Astrocyte (in vitro differentiated cells and primary cell): Measurements from ENCODE around the gene TEKT2. TPM values are rescaled to one million over a fixed set of nuclear protein-coding genes. Genes with fewer than 3 reads are reported as not detected.

ENCODE experiments used
- DNase-seq: peaks from one replicate; pipeline ENCODE4 v3.0.0-alpha.2; 2010; ENCODE audit warnings: low read depth
- FAIRE-seq: peaks from 2 replicates; lab custom pipeline; 2011; peaks lifted over from hg19 to GRCh38; lab: Jason Lieb, UNC
- H2AFZ ChIP-seq: 2 replicates; pipeline ENCODE4 v1.6.0; 2012; ENCODE audit warnings: low read depth, low read length, inconsistent platforms
- H3K27ac ChIP-seq: 2 replicates; pipeline ENCODE4 v1.5.1; 2011; ENCODE audit warnings: low read depth, low read length, inconsistent platforms
- H3K27me3 ChIP-seq: 2 replicates; pipeline ENCODE4 v1.6.0; 2011; ENCODE audit warnings: low read length, inconsistent platforms; ENCODE audit not compliant: insufficient read depth
- H3K36me3 ChIP-seq: 2 replicates; pipeline ENCODE4 v1.5.1; 2011; ENCODE audit warnings: low read length, inconsistent platforms; ENCODE audit not compliant: insufficient read depth
- H3K4me1 ChIP-seq: 2 replicates; pipeline ENCODE4 v1.5.1; 2011; ENCODE audit warnings: low read length, inconsistent platforms; ENCODE audit not compliant: insufficient read depth
- H3K4me2 ChIP-seq: 2 replicates; pipeline ENCODE4 v1.6.0; 2012; ENCODE audit warnings: low read length, inconsistent platforms
- H3K4me3 ChIP-seq: 2 replicates; pipeline ENCODE4 v1.5.1; 2011; ENCODE audit warnings: low read depth, mild to moderate bottlenecking, low read length, inconsistent platforms; ENCODE audit not compliant: insufficient read depth
- H3K79me2 ChIP-seq: 2 replicates; pipeline ENCODE4 v1.6.0; 2012; ENCODE audit warnings: mild to moderate bottlenecking, low read length, inconsistent platforms; ENCODE audit not compliant: insufficient read depth
- H3K9ac ChIP-seq: 2 replicates; pipeline ENCODE4 v1.6.0; 2012; ENCODE audit warnings: mild to moderate bottlenecking, low read length, inconsistent platforms
- H3K9me3 ChIP-seq: 2 replicates; pipeline ENCODE4 v1.5.1; 2012; ENCODE audit warnings: low read depth, mild to moderate bottlenecking, low read length, inconsistent platforms; ENCODE audit not compliant: insufficient read depth
- H4K20me1 ChIP-seq: 2 replicates; pipeline ENCODE4 v1.6.0; 2012; ENCODE audit warnings: low read length, inconsistent platforms; ENCODE audit not compliant: insufficient read depth
- H3K27ac Mint-ChIP-seq: one replicate; pipeline ENCODE4 v1.8.0; 2021; ENCODE audit warnings: mild to moderate bottlenecking, mixed read lengths; ENCODE audit not compliant: unreplicated experiment
- H3K27me3 Mint-ChIP-seq: one replicate; pipeline ENCODE4 v1.8.0; 2021; ENCODE audit warnings: low read depth, mixed read lengths; ENCODE audit not compliant: unreplicated experiment
- H3K36me3 Mint-ChIP-seq: one replicate; pipeline ENCODE4 v1.8.0; 2021; ENCODE audit warnings: low read depth, mixed read lengths; ENCODE audit not compliant: unreplicated experiment
- H3K4me1 Mint-ChIP-seq: one replicate; pipeline ENCODE4 v1.8.0; 2021; ENCODE audit warnings: low read depth, mixed read lengths; ENCODE audit not compliant: unreplicated experiment
- H3K4me3 Mint-ChIP-seq: one replicate; pipeline ENCODE4 v1.8.0; 2021; ENCODE audit warnings: mild to moderate bottlenecking, moderate library complexity, mixed read lengths; ENCODE audit not compliant: unreplicated experiment
- H3K9me3 Mint-ChIP-seq: one replicate; pipeline ENCODE4 v1.8.0; 2021; ENCODE audit warnings: mild to moderate bottlenecking, mixed read lengths; ENCODE audit not compliant: unreplicated experiment
- CTCF ChIP-seq: IDR thresholded peaks from 2 replicates; pipeline ENCODE4 v1.5.1; 2011; ENCODE audit warnings: low read depth, mild to moderate bottlenecking, inconsistent platforms, low read length, moderate library complexity; ENCODE audit not compliant: insufficient read depth
- EZH2 ChIP-seq: IDR thresholded peaks from 2 replicates; pipeline ENCODE4 v1.6.1; 2012; ENCODE audit warnings: mild to moderate bottlenecking, low read length, inconsistent platforms; ENCODE audit not compliant: insufficient read depth
- total RNA-seq: library from RNA; stranded (reverse); gene quantifications from 2 replicates; pipeline ENCODE4 v1.2.1, GENCODE V29; 2021

The TEKT2 gene
- total RNA-seq, 1 donor from 2014 or later = 0.39 TPM

- H2AFZ ChIP-seq = peak overlapping the region; percentile 65
- H3K4me1 Mint-ChIP-seq = peaks cover 36% of the 10 kb centered on the region
- H3K9ac ChIP-seq = peak overlapping the region; percentile 67
- H3K9me3 ChIP-seq = no peaks in the 10 kb centered on the region
- H3K27ac ChIP-seq = peak overlapping the region; percentile 61
- H3K9me3 Mint-ChIP-seq = no peaks in the 10 kb centered on the region
- TF ChIP-seq EZH2 = no peak
- TF ChIP-seq CTCF = no peak
- peaks cover 12% of the 10 kb centered on the region for H3K27me3 Mint-ChIP-seq
- no peak overlapping the region for H3K4me3 ChIP-seq
- no peaks in the 10 kb centered on the region for H4K20me1 ChIP-seq
- H3K36me3 Mint-ChIP-seq = peaks cover 3% of the 10 kb centered on the region
- peaks cover 31% of the 10 kb centered on the region for H3K4me1 ChIP-seq
- FAIRE-seq (no peak), DNase-seq (peak; percentile 81)
- H3K27me3 ChIP-seq = no peaks in the 10 kb centered on the region
- H3K4me2 ChIP-seq = peak overlapping the region; percentile 62
- H3K4me3 Mint-ChIP-seq = no peak overlapping the region
- no peaks in the 10 kb centered on the region for H3K79me2 ChIP-seq
- peak overlapping the region; percentile 55 for H3K27ac Mint-ChIP-seq
- no peaks in the 10 kb centered on the region for H3K36me3 ChIP-seq
Observed at GRCh38 chr1:36115200-36115669, 31.3 kb downstream of the TEKT2 start.

- Mint-ChIP-seq H3K4me1 (peaks cover 34% of the 10 kb centered on the region), H3K9me3 (no peaks in the 10 kb centered on the region), H3K27me3 (peaks cover 12% of the 10 kb centered on the region), H3K36me3 (peaks cover 3% of the 10 kb centered on the region), H3K4me3 (no peak overlapping the region), H3K27ac (peak overlapping the region; percentile 55)
- Histone ChIP-seq H3K36me3 (no peaks in the 10 kb centered on the region), H3K27me3 (no peaks in the 10 kb centered on the region), H3K9me3 (no peaks in the 10 kb centered on the region), H3K4me1 (peaks cover 30% of the 10 kb centered on the region), H4K20me1 (no peaks in the 10 kb centered on the region), H2AFZ (no peak overlapping the region), H3K4me2 (peak overlapping the region; percentile 62), H3K79me2 (no peaks in the 10 kb centered on the region), H3K4me3 (no peak overlapping the region), H3K27ac (peak overlapping the region; percentile 61), H3K9ac (peak overlapping the region; percentile 67)
- TF ChIP-seq EZH2 = no peak
- no peak for TF ChIP-seq CTCF
- DNase-seq (no peak), FAIRE-seq (no peak)
Observed at GRCh38 chr1:36115931-36116330, 32.0 kb downstream of the TEKT2 start.

GRCh38 chr1:36116901-36117300, 33.0 kb downstream of the TEKT2 start:
- Histone ChIP-seq H3K4me2 (no peak overlapping the region), H3K9me3 (no peaks in the 10 kb centered on the region), H4K20me1 (no peaks in the 10 kb centered on the region), H3K36me3 (no peaks in the 10 kb centered on the region), H2AFZ (no peak overlapping the region), H3K4me1 (peaks cover 30% of the 10 kb centered on the region), H3K27me3 (no peaks in the 10 kb centered on the region), H3K4me3 (no peak overlapping the region), H3K27ac (no peak overlapping the region), H3K79me2 (no peaks in the 10 kb centered on the region), H3K9ac (no peak overlapping the region)
- FAIRE-seq (no peak), DNase-seq (no peak)
- H3K36me3 Mint-ChIP-seq = peaks cover 3% of the 10 kb centered on the region
- no peak overlapping the region for H3K4me3 Mint-ChIP-seq
- peaks cover 25% of the 10 kb centered on the region for H3K4me1 Mint-ChIP-seq
- H3K9me3 Mint-ChIP-seq = no peaks in the 10 kb centered on the region
- H3K27me3 Mint-ChIP-seq = peaks cover 12% of the 10 kb centered on the region
- no peak for TF ChIP-seq CTCF
- H3K27ac Mint-ChIP-seq = peak overlapping the region; percentile 55
